ENCODE data around the gene SLC7A10. TPM values are rescaled to one million over a fixed set of nuclear protein-coding genes. Genes with fewer than 3 reads are reported as not detected.

SLC7A10 gene
- total RNA-seq, 4 donors from 2014 or later = 12.9 to 150 (median 33.1) TPM

- no peak for TF ChIP-seq CTCF (IDR thresholded peaks at IDR 0.05)
- no peak for DNase-seq (ENCODE audit: low spot score)
- no peak for ATAC-seq (ENCODE audit: low FRiP score)
Observed at GRCh38 chr19:33219261-33219815, 6.3 kb downstream of the SLC7A10 start.

- ATAC-seq (ENCODE audit: low FRiP score) = no peak
- no peak for DNase-seq (ENCODE audit: low spot score)
- TF ChIP-seq CTCF (IDR thresholded peaks at IDR 0.05) = no peak
Observed at GRCh38 chr19:33217881-33218280, 7.8 kb downstream of the SLC7A10 start.

- TF ChIP-seq CTCF (IDR thresholded peaks at IDR 0.05) = no peak
- no peak for ATAC-seq (ENCODE audit: low FRiP score)
- DNase-seq (ENCODE audit: low spot score) = no peak
Observed at GRCh38 chr19:33216198-33216830, 9.3 kb downstream of the SLC7A10 start.

- TF ChIP-seq CTCF (IDR thresholded peaks at IDR 0.05) = no peak
Observed at GRCh38 chr19:33215438-33216197, 10.0 kb downstream of the SLC7A10 start.

GRCh38 chr19:33214596-33214995 is 11.1 kb downstream of the SLC7A10 start:
- ATAC-seq (ENCODE audit: low FRiP score) (no peak), DNase-seq (ENCODE audit: low spot score) (no peak)
- TF ChIP-seq CTCF (IDR thresholded peaks at IDR 0.05) = no peak

More at GRCh38 chr19:33215438-33216197, 10.0 kb downstream of the SLC7A10 start:
- DNase-seq (ENCODE audit: low spot score) = no peak
- no peak for ATAC-seq (ENCODE audit: low FRiP score)

- DNase-seq (ENCODE audit: low spot score) = no peak
- ATAC-seq (ENCODE audit: low FRiP score) = no peak
- no peak for TF ChIP-seq CTCF (IDR thresholded peaks at IDR 0.05)
Observed at GRCh38 chr19:33212436-33213172, 13.0 kb downstream of the SLC7A10 start.

Data from omental fat pad (tissue), 4 donors.